Stimulated activated CD4-positive, alpha-beta T cell treated with anti-CD3 and anti-CD28 coated beads, Interleukin-2, amount 100 ng/mL, for 4 hours (primary cell): ENCODE measurements around the gene MYL5.

ENCODE experiments used
- DNase-seq: peaks from one replicate; pipeline ENCODE4 v3.0.0-alpha.2; 2020; ENCODE audit warnings: low read depth

The MYL5 gene

DNA sequence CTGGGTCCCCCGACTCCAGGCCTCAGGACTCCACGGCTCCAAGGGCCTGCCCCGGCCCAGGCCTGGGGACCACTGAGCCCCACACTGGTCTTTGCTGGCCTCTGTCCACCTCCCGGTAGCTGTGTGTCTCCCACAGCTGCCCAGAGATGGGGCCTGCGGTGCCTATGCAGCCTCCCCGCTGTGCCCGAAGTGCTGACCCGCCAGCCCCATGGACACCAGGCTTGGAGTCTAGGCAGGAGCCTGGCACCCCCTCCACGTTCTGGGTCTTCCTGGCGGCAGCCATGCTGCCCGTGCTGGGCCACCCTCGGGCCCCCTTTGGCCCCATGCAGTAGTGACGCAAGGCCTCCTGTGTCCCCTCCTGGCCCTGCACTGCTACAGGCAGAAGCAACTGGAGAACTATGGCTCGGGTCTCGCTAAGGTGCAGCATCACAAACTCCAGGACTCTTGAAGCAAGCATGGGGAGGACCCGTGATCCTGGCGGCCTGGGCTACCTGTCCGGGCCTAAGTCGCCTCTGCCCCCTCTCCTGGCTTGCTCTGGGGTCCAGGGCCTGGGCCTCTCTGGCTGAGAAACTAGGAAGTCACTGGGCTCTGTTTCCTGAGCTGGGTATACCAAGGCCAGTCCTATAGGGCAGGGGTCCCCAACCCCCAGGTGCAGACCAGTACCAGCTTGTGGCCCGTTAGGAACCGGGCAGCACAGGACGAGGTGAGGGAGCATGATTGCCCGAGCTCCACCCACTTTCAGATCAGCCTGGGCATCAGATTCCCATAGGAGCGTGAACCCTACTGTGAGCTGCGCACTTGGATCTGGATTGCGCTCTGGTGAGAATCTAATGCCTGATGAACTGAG is 917 bp downstream of the MYL5 start:
- no peak for DNase-seq

GRCh38 chr4:675980-676870 is 1.9 kb downstream of the MYL5 start:
- DNase-seq, result no peak

GRCh38 chr4:676871-677235 is 2.5 kb downstream of the MYL5 start:
- no peak for DNase-seq

DNA sequence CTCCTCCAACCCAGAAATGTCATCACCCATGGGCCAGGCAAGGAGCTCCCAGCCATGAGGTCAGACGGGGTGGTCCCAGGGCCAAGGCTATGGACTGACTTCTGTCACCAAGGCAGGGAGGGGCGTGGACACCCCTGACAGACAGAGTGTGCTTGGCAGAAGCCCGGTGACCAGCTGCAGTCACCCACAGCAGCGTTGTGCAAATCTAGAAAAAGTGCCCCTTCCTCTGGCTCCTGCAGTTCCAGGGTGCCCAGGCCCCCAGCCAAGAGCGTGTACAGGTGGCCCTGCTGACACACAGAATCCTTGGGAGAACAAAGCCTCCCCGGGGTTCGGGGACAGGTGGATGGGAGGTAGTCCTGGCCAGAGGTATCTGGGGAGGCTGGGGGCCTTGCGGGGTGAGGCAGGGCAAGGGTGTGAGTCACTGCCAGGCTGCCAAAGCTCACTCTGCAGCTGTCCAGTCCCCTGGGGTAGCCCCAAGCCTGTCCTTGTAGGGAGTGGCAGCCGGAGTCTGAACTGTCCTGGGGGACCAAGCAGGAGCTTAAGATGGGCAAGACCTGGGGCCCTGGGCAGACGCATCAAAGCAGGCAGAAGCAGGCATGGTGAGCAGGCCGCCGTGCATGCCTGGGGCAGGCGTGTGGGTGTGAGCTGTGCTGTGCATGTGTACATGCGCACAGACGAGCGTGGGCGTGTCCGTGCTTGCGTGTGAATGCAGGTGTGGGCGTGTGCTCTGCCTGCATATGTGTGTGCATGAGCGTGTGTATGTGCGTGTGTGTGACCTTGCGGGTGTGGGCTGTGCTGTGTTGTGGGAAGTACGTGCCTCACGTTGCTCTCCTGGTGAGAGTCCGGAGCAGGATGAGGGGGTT is 3.3 kb downstream of the MYL5 start:
- DNase-seq, result peak; percentile 31

GRCh38 chr4:678331-679103 is 4.2 kb downstream of the MYL5 start:
- DNase-seq, result no peak

DNA sequence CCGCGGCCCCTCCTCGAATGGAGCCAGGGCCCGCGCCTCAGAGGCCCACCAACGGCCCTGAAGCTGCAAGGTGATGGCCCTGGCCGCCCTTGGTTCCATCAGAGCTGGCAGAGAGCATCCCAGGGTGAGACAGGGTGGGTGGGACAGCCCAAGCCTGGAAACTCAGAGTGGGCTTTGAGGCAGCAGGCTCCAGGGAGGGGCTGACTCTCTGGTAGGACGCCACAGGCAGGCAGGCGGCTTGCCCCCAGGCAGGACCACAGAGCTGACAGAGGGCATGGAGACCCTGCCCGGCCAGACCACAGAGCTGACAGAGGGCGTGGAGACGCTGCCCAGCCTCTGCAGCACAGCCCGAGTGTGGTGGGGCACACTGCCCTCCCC is 4.8 kb downstream of the MYL5 start:
- no peak for DNase-seq

GRCh38 chr4:679629-680028 is 5.3 kb downstream of the MYL5 start:
- DNase-seq, result no peak

DNA sequence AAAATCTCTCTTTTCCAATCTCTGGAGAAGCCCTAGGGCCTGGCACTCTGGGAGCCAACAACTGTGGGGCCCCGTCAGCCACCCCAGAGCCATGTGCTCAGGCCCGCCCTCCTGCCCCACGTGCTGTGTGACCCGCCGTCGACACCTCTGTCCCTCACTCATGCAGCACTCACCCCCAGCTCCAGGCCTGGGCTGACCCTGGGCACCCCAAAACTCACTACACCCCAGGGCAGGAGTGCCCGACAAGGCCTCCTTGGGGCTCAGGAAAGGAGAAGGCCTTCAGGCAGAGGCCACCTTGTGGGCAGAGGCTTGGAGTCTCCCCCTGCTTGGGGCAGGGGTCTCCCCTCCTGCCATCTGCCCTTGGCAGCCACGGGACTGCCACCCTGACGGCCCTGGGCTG is 5.7 kb downstream of the MYL5 start:
- DNase-seq, result no peak

GRCh38 chr4:680551-680927 is 6.2 kb downstream of the MYL5 start:
- DNase-seq, result no peak

DNA sequence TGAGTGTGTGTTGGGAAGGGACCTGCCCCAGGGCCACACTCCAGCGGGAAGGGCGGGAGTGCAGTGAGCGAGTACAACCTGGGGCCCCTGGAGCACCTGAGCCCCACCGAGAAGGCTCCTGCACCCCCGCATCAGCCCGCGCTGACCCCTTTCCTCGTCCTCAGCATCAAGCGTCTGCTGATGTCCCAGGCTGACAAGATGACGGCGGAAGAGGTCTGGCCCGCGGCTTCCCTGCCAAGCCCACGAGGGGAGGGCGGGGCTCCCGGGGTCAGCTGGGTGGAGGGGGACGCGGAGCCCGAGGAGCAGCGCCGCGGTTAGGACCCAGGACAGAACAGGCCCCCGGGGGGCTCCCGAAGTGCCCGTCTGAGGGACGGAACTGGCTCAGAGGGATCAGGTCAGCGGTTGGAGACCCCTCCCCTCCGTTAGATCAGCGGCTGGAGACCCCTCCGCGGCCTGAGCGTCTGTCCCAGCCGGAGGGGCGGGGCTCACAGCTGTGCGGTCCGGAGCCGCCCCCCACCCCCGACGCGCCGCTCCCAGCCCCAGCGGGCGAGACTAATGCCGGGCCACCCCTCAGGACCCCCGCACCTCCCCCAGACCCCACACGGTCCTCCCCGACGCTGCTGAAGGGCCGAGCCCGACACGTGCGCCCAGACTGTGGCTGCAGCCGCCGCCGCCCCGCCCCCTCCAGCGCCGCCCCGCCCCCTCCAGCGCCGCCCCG is 6.7 kb downstream of the MYL5 start:
- DNase-seq, result no peak

DNA sequence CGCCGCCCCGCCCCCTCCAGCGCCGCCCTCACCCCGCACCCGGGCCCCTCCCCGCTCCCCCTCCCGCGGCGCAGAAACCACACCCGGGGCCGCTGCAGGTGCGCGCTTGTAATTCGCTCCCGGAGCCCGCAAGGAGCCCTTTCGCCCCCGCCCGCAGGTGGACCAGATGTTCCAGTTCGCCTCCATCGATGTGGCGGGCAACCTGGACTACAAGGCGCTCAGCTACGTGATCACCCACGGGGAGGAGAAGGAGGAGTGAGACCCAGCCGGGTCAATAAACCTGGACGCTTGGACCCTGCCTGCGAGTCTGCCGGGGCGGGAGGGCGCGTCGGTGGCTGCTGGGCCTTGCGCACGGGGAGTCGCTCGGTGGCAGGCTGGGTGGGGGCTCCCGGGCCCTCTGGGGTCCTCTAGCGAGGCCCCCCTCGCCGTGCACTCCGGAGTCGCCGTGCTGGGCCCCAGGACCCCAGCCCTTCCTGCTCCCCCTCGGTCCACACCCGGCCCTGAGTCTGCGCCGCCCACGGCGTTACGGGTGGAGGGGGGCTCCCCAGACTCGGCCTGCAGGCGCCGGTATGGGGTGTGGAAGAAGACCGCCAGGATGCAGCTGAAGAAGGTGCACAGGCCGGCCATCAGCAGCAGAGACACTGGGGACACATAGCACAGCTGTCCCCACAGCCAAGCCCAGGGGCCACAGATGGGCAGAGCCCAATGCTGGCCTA is 7.6 kb downstream of the MYL5 start:
- no peak for DNase-seq

DNA sequence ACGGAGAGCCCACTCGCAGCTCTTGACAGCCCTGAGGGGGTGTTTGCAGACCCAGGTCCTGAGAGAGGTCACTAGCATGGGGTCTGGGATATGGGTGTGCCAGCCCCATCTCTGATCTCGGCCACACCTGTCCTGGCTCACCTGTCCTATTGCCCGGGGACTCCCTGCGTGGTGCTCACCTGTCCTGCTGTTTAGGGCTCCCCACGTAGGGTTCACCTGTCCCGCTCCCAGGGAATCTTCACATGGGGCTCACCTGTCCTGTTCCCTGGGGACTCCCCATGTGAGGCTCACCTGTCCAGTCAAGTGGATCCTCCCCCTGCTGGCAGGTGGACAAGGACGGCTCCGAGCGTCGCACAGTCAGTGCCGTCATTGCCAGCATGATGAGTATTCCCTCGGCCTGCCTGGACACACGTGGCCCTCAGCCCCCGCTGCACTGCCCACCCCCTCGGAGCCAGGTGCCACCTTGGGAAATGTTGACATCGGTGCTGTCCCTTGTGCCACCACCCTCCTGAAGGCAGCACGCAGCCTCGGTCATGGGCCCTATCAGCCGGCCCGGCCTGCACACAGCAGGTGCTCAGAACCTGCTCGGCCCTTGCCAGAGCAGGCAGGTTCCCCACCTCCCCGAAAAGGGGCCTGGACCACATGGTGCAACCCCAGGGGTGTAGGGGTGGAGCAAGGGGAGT is 8.3 kb downstream of the MYL5 start:
- no peak for DNase-seq

DNA sequence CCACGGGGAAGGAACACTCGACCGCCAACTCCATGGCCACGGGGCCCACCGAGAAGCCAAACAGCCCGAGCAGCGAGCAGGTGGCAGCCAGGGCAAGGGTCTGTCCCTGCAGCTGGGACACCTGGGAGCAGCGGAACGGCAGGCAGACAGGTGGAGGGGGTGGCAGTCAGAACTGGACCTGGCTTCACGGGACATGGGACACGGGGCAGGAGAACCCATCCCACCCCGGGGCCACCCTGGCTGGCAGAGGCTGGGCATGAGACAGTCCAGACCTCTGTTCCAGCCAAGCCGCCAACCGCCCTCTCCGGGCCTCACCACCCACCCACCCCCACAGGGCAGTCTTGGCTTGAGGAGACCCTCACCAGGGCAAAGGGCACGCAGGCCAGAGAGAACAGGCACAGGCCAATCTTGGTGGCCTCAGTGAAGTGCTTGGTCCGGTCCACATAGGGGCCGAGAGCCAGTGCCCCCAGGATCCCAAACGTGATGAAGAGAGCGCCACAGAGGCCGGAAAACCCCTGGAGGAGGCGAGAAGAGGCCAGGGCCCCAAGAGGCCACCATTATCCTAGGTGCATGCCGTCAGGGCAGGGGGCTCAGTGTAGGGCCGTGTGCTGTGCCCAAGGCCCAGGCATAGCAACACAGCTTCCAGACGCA is 9.0 kb downstream of the MYL5 start:
- DNase-seq, result no peak

DNA sequence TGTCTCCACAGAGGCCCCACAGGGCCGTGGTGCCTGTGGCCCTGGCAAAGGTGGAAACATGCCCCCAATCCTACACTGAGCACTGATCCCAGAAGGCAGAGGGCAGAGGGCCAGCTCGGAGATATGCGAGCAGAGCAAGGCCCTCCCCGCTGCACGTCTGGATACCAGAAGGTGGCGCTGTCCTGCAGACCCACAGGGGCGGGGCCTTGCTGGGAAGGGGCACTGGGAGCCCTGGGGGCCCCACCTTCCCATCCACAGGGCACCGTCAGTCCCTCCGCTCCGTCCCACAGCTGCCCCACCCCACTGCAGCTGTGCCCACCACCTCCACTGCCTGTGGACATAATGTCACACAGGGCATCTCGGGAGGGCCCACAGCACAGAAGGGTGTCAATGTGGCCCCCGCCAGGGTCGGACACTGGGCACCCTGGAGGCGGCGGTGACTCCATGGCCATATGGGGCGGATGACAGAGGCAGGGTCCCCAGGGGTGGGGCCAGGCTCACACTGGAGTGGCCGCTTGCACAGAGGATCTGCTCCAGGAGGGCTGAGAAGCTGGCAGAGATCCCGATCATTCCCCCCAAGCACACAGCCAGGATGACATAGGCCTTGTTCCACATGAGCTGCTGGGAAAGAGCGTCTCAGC is 9.8 kb downstream of the MYL5 start:
- DNase-seq, result no peak

DNA sequence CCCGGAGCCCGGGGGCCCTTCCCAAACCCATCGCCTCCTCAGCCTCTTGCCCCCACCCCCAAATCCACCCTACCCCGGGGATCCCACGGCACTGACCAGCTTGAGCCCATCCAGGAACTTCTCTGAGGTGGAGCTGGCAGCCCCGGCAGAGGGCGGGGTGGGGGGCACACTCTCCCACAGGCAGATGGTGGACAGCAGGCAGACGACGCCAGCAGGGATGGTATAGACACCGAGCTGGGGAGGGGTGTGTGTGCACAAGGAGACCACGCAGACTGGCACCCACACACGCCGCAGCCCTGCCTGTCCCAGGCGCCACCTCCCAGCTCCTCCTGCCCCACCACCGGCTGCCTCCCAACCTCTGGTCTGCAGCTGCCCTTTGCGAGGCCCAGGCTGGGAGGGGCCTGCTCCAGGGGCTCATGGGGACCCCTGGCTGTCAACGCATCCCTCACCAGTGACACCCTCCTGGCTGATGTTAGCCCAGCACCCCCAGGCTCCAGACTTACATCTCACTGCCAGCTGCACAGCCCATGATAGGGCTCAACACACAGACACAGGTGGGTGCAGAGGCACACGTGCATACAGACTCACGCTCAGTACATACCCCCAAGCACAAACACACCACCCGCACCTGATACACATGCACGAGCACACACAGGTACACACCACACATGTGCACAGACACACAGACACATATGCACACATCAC is 10.4 kb downstream of the MYL5 start:
- no peak for DNase-seq

DNA sequence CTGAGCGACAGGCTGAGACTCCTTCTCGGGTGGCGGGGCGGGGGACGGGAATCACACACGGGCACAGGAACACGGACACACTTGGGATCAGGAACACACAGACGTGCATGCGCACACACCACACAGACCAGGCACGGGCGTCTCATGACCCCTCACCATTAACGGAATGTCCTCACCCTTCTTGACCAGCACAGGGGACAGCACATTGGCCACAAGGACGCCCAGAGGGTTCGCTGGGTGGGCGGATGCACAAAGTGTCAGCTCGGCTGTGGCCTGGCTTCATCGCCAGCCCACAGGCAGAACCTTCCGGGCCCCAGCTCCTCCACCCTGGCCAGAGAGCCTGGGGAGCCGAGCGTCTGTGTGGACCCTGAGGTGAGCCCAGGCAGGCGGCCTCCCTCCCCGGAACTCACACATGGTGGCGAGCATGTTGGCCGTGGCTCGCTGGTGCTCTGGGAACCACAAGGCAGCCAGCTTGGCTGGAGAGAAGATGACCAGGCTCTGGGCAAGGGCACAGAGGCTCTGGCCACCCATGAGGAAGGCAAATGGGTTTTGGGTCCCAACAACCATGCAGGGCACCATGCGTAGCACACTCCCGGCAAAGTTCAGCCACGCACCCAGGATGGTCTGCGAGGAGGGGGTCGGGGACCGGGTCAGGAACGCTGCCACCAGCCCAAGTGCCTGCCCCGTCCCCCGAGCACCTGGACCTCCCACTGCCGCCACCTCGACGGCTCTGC is 11.5 kb downstream of the MYL5 start:
- DNase-seq, result no peak

- no peak for DNase-seq
These were observed 12.2 kb downstream of the MYL5 start for GRCh38 chr4:686413-687040.
